ENCODE measurements around the gene HIPK2.

DNA sequence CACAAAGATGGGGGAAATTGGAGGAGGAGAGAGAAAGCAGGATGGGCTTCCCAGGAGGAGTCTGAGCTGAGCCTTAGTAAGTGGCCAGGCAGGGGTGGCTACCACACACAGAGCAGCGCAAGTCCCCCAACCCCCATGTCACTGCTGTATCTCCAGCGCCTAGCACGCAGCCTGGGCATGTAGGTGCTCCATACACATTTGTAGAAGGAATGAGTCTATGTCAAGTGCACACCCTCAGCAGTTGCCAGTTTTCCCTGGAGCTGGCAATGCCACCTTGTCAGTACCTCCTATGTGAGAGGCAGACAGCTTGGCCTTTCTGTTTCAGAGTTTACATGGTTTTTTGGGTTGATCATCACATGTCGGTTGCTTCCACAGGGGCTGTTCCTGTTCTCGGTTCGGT, 138.2 kb downstream of the HIPK2 start:
- TF ChIP-seq, protein P1, sequence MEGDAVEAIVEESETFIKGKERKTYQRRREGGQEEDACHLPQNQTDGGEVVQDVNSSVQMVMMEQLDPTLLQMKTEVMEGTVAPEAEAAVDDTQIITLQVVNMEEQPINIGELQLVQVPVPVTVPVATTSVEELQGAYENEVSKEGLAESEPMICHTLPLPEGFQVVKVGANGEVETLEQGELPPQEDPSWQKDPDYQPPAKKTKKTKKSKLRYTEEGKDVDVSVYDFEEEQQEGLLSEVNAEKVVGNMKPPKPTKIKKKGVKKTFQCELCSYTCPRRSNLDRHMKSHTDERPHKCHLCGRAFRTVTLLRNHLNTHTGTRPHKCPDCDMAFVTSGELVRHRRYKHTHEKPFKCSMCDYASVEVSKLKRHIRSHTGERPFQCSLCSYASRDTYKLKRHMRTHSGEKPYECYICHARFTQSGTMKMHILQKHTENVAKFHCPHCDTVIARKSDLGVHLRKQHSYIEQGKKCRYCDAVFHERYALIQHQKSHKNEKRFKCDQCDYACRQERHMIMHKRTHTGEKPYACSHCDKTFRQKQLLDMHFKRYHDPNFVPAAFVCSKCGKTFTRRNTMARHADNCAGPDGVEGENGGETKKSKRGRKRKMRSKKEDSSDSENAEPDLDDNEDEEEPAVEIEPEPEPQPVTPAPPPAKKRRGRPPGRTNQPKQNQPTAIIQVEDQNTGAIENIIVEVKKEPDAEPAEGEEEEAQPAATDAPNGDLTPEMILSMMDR (optimal IDR thresholded peaks at IDR 0.05 in 1 of 3, IDR thresholded peaks at IDR 0.05 in 1 of 3, conservative IDR thresholded peaks at IDR 0.05 in 1 of 3; ENCODE audit: extremely low read depth in 1 of 3, insufficient read depth in 2 of 3, low read length in 3 of 3): no peak
- TF ChIP-seq EZH2 (IDR thresholded peaks at IDR 0.05; ENCODE audit: low read length): no peak
